Neutrophil (primary cell): Measurements from ENCODE around the gene SPSB1.

ENCODE experiments used
- H3K27ac ChIP-seq: fragments of 200-600 bp; sonication (generic); 2 replicates; pipeline ENCODE4 v1.5.1; 2016; ENCODE audit warnings: mild to moderate bottlenecking, moderate library complexity
- H3K27me3 ChIP-seq: fragments of 200-600 bp; sonication (generic); 2 replicates; pipeline ENCODE4 v1.6.0; 2016; ENCODE audit warnings: mild to moderate bottlenecking
- H3K36me3 ChIP-seq: fragments of 200-600 bp; sonication (generic); 2 replicates; pipeline ENCODE4 v1.5.1; 2017
- H3K4me1 ChIP-seq, 2 experiments: fragments of 200-600 bp in 1 of 2; sonication (generic) in 1 of 2; 1 replicate in 1 of 2; 2 replicates in 1 of 2; pipeline versions ENCODE4 v1.5.1 to v1.6.1; 2013 to 2016; ENCODE audit warnings: low read depth in 1 of 2, low read length in 1 of 2, mild to moderate bottlenecking in 1 of 2, moderate library complexity in 1 of 2; ENCODE audit not compliant: control insufficient read depth in 1 of 2, insufficient read depth in 1 of 2
- H3K4me3 ChIP-seq, 2 experiments: fragments of 200-600 bp in 1 of 2; sonication (generic) in 1 of 2; 1 replicate in 1 of 2; 2 replicates in 1 of 2; pipeline ENCODE4 v1.5.1; 2013 to 2016; ENCODE audit warnings: low read depth in 1 of 2, low read length in 1 of 2, mild to moderate bottlenecking in 1 of 2, moderate library complexity in 1 of 2
- H3K9me3 ChIP-seq: fragments of 200-600 bp; sonication (generic); 2 replicates; pipeline ENCODE4 v1.5.1; 2016
- CTCF ChIP-seq: fragments of 200-600 bp; sonication (generic); IDR thresholded peaks from 2 replicates; pipeline ENCODE4 v1.5.1; 2016; ENCODE audit warnings: antibody characterized with exemption

SPSB1 gene

GRCh38 chr1:9281908-9282695 lies 10.6 kb upstream of the SPSB1 start:
- H3K27me3 ChIP-seq = peaks cover 10% of the 10 kb centered on the region
- peaks cover 30 to 31% of the 10 kb centered on the region in 2 experiments for H3K4me1 ChIP-seq
- H3K9me3 ChIP-seq = no peaks in the 10 kb centered on the region
- TF ChIP-seq CTCF = no peak
- no peak overlapping the region for H3K4me3 ChIP-seq
- H3K36me3 ChIP-seq = no peaks in the 10 kb centered on the region
- no peak overlapping the region for H3K27ac ChIP-seq

GRCh38 chr1:9282696-9282955 lies 10.1 kb upstream of the SPSB1 start:
- Histone ChIP-seq H3K4me1 (peaks cover 30 to 31% of the 10 kb centered on the region in 2 experiments), H3K27ac (no peak overlapping the region), H3K4me3 (no peak overlapping the region), H3K9me3 (no peaks in the 10 kb centered on the region), H3K27me3 (peaks cover 10% of the 10 kb centered on the region), H3K36me3 (no peaks in the 10 kb centered on the region)
- TF ChIP-seq CTCF = no peak

- no peak overlapping the region for H3K27ac ChIP-seq
- H3K4me1 ChIP-seq = peaks cover 17% of the 10 kb centered on the region in 2 experiments
- H3K36me3 ChIP-seq = no peaks in the 10 kb centered on the region
- no peaks in the 10 kb centered on the region for H3K9me3 ChIP-seq
- no peak for TF ChIP-seq CTCF
- H3K4me3 ChIP-seq = no peak overlapping the region
- H3K27me3 ChIP-seq = peaks cover 10% of the 10 kb centered on the region
Observed at GRCh38 chr1:9284061-9284460, 8.6 kb upstream of the SPSB1 start.

- Histone ChIP-seq H3K27ac (no peak overlapping the region), H3K4me3 (no peak overlapping the region), H3K9me3 (no peaks in the 10 kb centered on the region), H3K4me1 (peaks cover 9 to 11% of the 10 kb centered on the region in 2 experiments), H3K27me3 (peaks cover 20% of the 10 kb centered on the region), H3K36me3 (no peaks in the 10 kb centered on the region)
- no peak for TF ChIP-seq CTCF
Observed at GRCh38 chr1:9286556-9286955, 6.1 kb upstream of the SPSB1 start.

GRCh38 chr1:9289090-9289534 lies 3.6 kb upstream of the SPSB1 start:
- Histone ChIP-seq H3K4me1 (peaks cover 17% of the 10 kb centered on the region in 2 experiments), H3K27ac (no peak overlapping the region), H3K27me3 (peaks cover 42% of the 10 kb centered on the region), H3K9me3 (no peaks in the 10 kb centered on the region), H3K4me3 (no peak overlapping the region), H3K36me3 (no peaks in the 10 kb centered on the region)
- TF ChIP-seq CTCF = peak; percentile 92
